Stimulated activated naive CD8-positive, alpha-beta T cell treated with anti-CD3 and anti-CD28 coated beads, Interleukin-15, Interleukin-2, amounts not matched to agents 100 ng/mL and 50 ng/mL, for 24 hours (primary cell): Measurements from ENCODE around the gene DDX3X.
"Not testable (repeated sequence)": the region's sequence is repeated elsewhere in the genome, so short reads cannot be mapped to it uniquely, and the experiment has no call there.

Experiments used
- H3K27ac Mint-ChIP-seq: one replicate; pipeline ENCODE4 v1.8.0; 2021; ENCODE audit warnings: mild to moderate bottlenecking, mixed read lengths
- H3K27me3 Mint-ChIP-seq: one replicate; pipeline ENCODE4 v1.8.0; 2021; ENCODE audit warnings: mixed read lengths
- H3K36me3 Mint-ChIP-seq: one replicate; pipeline ENCODE4 v1.8.0; 2021; ENCODE audit warnings: low read depth, mixed read lengths
- H3K4me1 Mint-ChIP-seq: one replicate; pipeline ENCODE4 v1.8.0; 2021; ENCODE audit warnings: low read depth, mixed read lengths
- H3K4me3 Mint-ChIP-seq: one replicate; pipeline ENCODE4 v1.8.0; 2021; ENCODE audit warnings: mild to moderate bottlenecking, mixed read lengths
- H3K9me3 Mint-ChIP-seq: one replicate; pipeline ENCODE4 v1.8.0; 2021; ENCODE audit warnings: mixed read lengths

The DDX3X gene

GRCh38 chrX:41314881-41315280, 19.1 kb upstream of the DDX3X start:
- Mint-ChIP-seq H3K4me3 (no peak overlapping the region), H3K27me3 (no peaks in the 10 kb centered on the region), H3K36me3 (no peaks in the 10 kb centered on the region), H3K27ac (no peak overlapping the region), H3K4me1 (no peaks in the 10 kb centered on the region), H3K9me3 (no peaks in the 10 kb centered on the region)

- not testable (repeated sequence) for H3K4me3 Mint-ChIP-seq, H3K36me3 Mint-ChIP-seq, H3K4me1 Mint-ChIP-seq, H3K9me3 Mint-ChIP-seq, H3K27ac Mint-ChIP-seq, H3K27me3 Mint-ChIP-seq
Measured at GRCh38 chrX:41316266-41316665, 17.7 kb upstream of the DDX3X start.

GRCh38 chrX:41317477-41318208, 16.3 kb upstream of the DDX3X start:
- H3K9me3 Mint-ChIP-seq = no peaks in the 10 kb centered on the region
- no peaks in the 10 kb centered on the region for H3K27me3 Mint-ChIP-seq
- H3K4me1 Mint-ChIP-seq = no peaks in the 10 kb centered on the region
- no peak overlapping the region for H3K27ac Mint-ChIP-seq
- no peak overlapping the region for H3K4me3 Mint-ChIP-seq
- H3K36me3 Mint-ChIP-seq = no peaks in the 10 kb centered on the region

GRCh38 chrX:41320393-41320792, 13.6 kb upstream of the DDX3X start:
- H3K4me3 Mint-ChIP-seq = no peak overlapping the region
- peaks cover 7% of the 10 kb centered on the region for H3K4me1 Mint-ChIP-seq
- H3K9me3 Mint-ChIP-seq = no peaks in the 10 kb centered on the region
- H3K36me3 Mint-ChIP-seq = no peaks in the 10 kb centered on the region
- H3K27ac Mint-ChIP-seq = no peak overlapping the region
- H3K27me3 Mint-ChIP-seq = no peaks in the 10 kb centered on the region

- no peaks in the 10 kb centered on the region for H3K36me3 Mint-ChIP-seq
- no peaks in the 10 kb centered on the region for H3K27me3 Mint-ChIP-seq
- H3K4me3 Mint-ChIP-seq = no peak overlapping the region
- peaks cover 7% of the 10 kb centered on the region for H3K4me1 Mint-ChIP-seq
- no peak overlapping the region for H3K27ac Mint-ChIP-seq
- H3K9me3 Mint-ChIP-seq = no peaks in the 10 kb centered on the region
Measured at GRCh38 chrX:41322821-41323603, 10.9 kb upstream of the DDX3X start.

- H3K4me3 Mint-ChIP-seq = no peak overlapping the region
- H3K9me3 Mint-ChIP-seq = no peaks in the 10 kb centered on the region
Measured at GRCh38 chrX:41326431-41326830, 7.5 kb upstream of the DDX3X start.

GRCh38 chrX:41327341-41327740, 6.6 kb upstream of the DDX3X start:
- Mint-ChIP-seq H3K36me3 (no peaks in the 10 kb centered on the region), H3K27ac (no peak overlapping the region), H3K4me1 (peaks cover 22% of the 10 kb centered on the region), H3K4me3 (no peak overlapping the region), H3K27me3 (no peaks in the 10 kb centered on the region), H3K9me3 (no peaks in the 10 kb centered on the region)

More at GRCh38 chrX:41326431-41326830, 7.5 kb upstream of the DDX3X start:
- Mint-ChIP-seq H3K27me3 (no peaks in the 10 kb centered on the region), H3K36me3 (no peaks in the 10 kb centered on the region), H3K27ac (no peak overlapping the region), H3K4me1 (peaks cover 21% of the 10 kb centered on the region)

GRCh38 chrX:41329101-41329500, 4.9 kb upstream of the DDX3X start:
- Mint-ChIP-seq H3K4me1 (peaks cover 24% of the 10 kb centered on the region), H3K36me3 (no peaks in the 10 kb centered on the region), H3K27ac (no peak overlapping the region), H3K9me3 (no peaks in the 10 kb centered on the region), H3K4me3 (no peak overlapping the region), H3K27me3 (no peaks in the 10 kb centered on the region)

GRCh38 chrX:41332005-41332404, 2.0 kb upstream of the DDX3X start:
- Mint-ChIP-seq H3K4me1 (peaks cover 21% of the 10 kb centered on the region), H3K9me3 (no peaks in the 10 kb centered on the region), H3K27me3 (no peaks in the 10 kb centered on the region), H3K36me3 (peaks cover 19% of the 10 kb centered on the region), H3K27ac (peak overlapping the region; percentile 100), H3K4me3 (peak overlapping the region; percentile 93)

GRCh38 chrX:41332408-41333002, 1.5 kb upstream of the DDX3X start:
- Mint-ChIP-seq H3K27ac (peak overlapping the region; percentile 100), H3K4me3 (peak overlapping the region; percentile 93), H3K36me3 (peaks cover 24% of the 10 kb centered on the region)

GRCh38 chrX:41333003-41333743, 789 bp upstream of the DDX3X start:
- Mint-ChIP-seq H3K27me3 (no peaks in the 10 kb centered on the region), H3K4me3 (peak overlapping the region; percentile 93), H3K36me3 (peaks cover 31% of the 10 kb centered on the region), H3K4me1 (peaks cover 27% of the 10 kb centered on the region), H3K9me3 (no peaks in the 10 kb centered on the region), H3K27ac (peak overlapping the region; percentile 100)

More at GRCh38 chrX:41332408-41333002, 1.5 kb upstream of the DDX3X start:
- Mint-ChIP-seq H3K27me3 (no peaks in the 10 kb centered on the region), H3K4me1 (peaks cover 21% of the 10 kb centered on the region), H3K9me3 (no peaks in the 10 kb centered on the region)

GRCh38 chrX:41334363-41335197, 618 bp downstream of the DDX3X start:
- Mint-ChIP-seq H3K36me3 (peaks cover 45% of the 10 kb centered on the region), H3K27me3 (no peaks in the 10 kb centered on the region)

GRCh38 chrX:41335198-41335957, 1.4 kb downstream of the DDX3X start:
- H3K9me3 Mint-ChIP-seq = no peaks in the 10 kb centered on the region
- H3K4me1 Mint-ChIP-seq = peaks cover 44% of the 10 kb centered on the region
- H3K27me3 Mint-ChIP-seq = no peaks in the 10 kb centered on the region
- H3K4me3 Mint-ChIP-seq = peak overlapping the region; percentile 93
- peak overlapping the region; percentile 100 for H3K27ac Mint-ChIP-seq
- H3K36me3 Mint-ChIP-seq = peaks cover 47% of the 10 kb centered on the region

More at GRCh38 chrX:41334363-41335197, 618 bp downstream of the DDX3X start:
- Mint-ChIP-seq H3K4me1 (peaks cover 41% of the 10 kb centered on the region), H3K4me3 (peak overlapping the region; percentile 93), H3K9me3 (no peaks in the 10 kb centered on the region), H3K27ac (peak overlapping the region; percentile 100)
